Measurements from ENCODE around the gene CENPS. TPM values are rescaled to one million over a fixed set of nuclear protein-coding genes. Genes with fewer than 3 reads are reported as not detected.

CENPS gene
- total and polyA plus RNA-seq, 2 of the 8 experiments (the other 6 are each of a cell fraction or from before 2014, with no cell fraction given), result 7.8 to 20.3 TPM

DNA sequence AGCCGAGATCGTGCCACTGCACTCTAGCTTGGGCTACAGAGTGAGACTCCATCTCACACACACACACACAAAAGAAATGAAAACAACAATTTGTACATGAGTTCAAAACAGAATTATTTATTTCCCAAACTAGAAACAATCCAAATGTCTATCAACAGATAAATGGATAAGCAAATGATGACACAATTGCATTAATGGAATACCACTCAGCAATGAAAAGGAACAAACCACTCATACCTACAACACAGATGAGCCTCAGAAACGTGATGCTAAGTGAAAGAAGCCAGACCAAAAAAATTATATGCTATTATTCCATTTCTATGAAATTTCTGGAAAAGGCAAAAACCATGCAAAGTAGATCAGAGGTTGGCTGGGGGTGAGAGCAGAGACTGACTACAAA, 33.4 kb upstream of the CENPS start:
- no peak overlapping the region for H3K56ac ChIP-seq (replicated peaks; ENCODE audit: insufficient read length, low read depth, low read length)
- no peak overlapping the region for H2AFZ ChIP-seq (ENCODE audit: low read length)
- no peak overlapping the region for H4K8ac ChIP-seq (ENCODE audit: extremely low read depth, insufficient read depth, low read length)
- FAIRE-seq (no peak), DNase-seq (ENCODE audit: low read depth in 1 of 2, low spot score in 2 of 2) (no peak)
- no peak overlapping the region for H3K18ac ChIP-seq (ENCODE audit: extremely low read depth, low read length)
- H3K14ac ChIP-seq (ENCODE audit: insufficient read length), result no peak overlapping the region
- peaks cover 0 to 7% (median 5%) of the 10 kb centered on the region in 4 experiments; a peak in 5 of 7 replicates for H3K4me1 ChIP-seq (replicated peaks in 1 of 4; ENCODE audit: control insufficient read depth in 3 of 4, insufficient read depth in 4 of 4, low read length in 3 of 4)
- H2BK120ac ChIP-seq (replicated peaks; ENCODE audit: low read depth, low read length), result no peak overlapping the region
- no peak overlapping the region for H3K4ac ChIP-seq (replicated peaks; ENCODE audit: insufficient read length, low read depth, low read length)
- H3K4me3 ChIP-seq (ENCODE audit: extremely low read depth in 1 of 4, insufficient read depth in 2 of 4, low read depth in 3 of 4, low read length in 4 of 4), result no peak overlapping the region
- no peak overlapping the region for H3K27ac ChIP-seq (ENCODE audit: low read depth, low read length)
- no peaks in the 10 kb centered on the region for H3K79me1 ChIP-seq (ENCODE audit: low read depth, low read length)
- no peak overlapping the region for H4K91ac ChIP-seq (replicated peaks; ENCODE audit: insufficient read length, low read length)
- H3K23ac ChIP-seq (ENCODE audit: insufficient read length), result no peak overlapping the region
- H2BK20ac ChIP-seq (ENCODE audit: low read length), result no peak overlapping the region
- peaks cover 3 to 4% of the 10 kb centered on the region in 2 experiments for H4K20me1 ChIP-seq (replicated peaks in 1 of 2; ENCODE audit: control insufficient read depth in 1 of 2, insufficient read depth in 2 of 2, low read length in 2 of 2)
- H3K9me3 ChIP-seq (ENCODE audit: insufficient read depth in 2 of 2, low read depth in 1 of 2, low read length in 1 of 2), result no peaks in the 10 kb centered on the region; a peak in 1 of 4 replicates
- H2BK12ac ChIP-seq (ENCODE audit: low read depth, low read length), result no peak overlapping the region
- no peak overlapping the region for H3K9ac ChIP-seq (replicated peaks in 1 of 4; ENCODE audit: extremely low read depth in 1 of 4, low read depth in 3 of 4, low read length in 3 of 4)
- peaks cover 0 to 11% (median 1%) of the 10 kb centered on the region in 4 experiments; a peak in 2 of 8 replicates for H3K36me3 ChIP-seq (ENCODE audit: control insufficient read depth in 2 of 4, insufficient read depth in 4 of 4, low read length in 3 of 4)
- H3K4me2 ChIP-seq (ENCODE audit: insufficient read depth in 1 of 2, low read depth in 2 of 2, low read length in 2 of 2), result no peak overlapping the region
- 91% methylated on average over 3 of the region's 3 CpGs; no CpG with 5 or more reads in 1 of the 2 experiments for WGBS, 2 experiments (ENCODE audit: extremely low coverage in 1 of 2, insufficient coverage in 1 of 2, insufficient read length in 1 of 2, insufficient replicate concordance in 2 of 2, low coverage in 1 of 2, low lambda C conversion rate in 2 of 2, missing lambda C conversion rate in 1 of 2)
- peaks cover 9% of the 10 kb centered on the region; the same call in 1 of the 2 replicates for H3K23me2 ChIP-seq (ENCODE audit: low read depth, low read length)
- H2AK5ac ChIP-seq (ENCODE audit: low read depth, low read length), result no peak overlapping the region
- H2BK5ac ChIP-seq (ENCODE audit: low read depth, low read length), result no peak overlapping the region
- H3K27me3 ChIP-seq (replicated peaks in 1 of 4; ENCODE audit: control insufficient read depth in 3 of 4, extremely low read depth in 1 of 4, insufficient read depth in 3 of 4, low read length in 3 of 4), result no peaks in the 10 kb centered on the region
- POLR2A ChIA-PET (ENCODE audit: partially characterized antibody), result interaction anchor here (0.6 to 6.5 kb wide), 4 partner anchors 10 to 68 kb away, joined by 3 to 72 read pairs (median 10); no protein-coding TSS in a partner anchor
- CTCF ChIA-PET (ENCODE audit: partially characterized antibody), result interaction anchor here (1.3 to 1.5 kb wide), 2 partner anchors 15 to 34 kb away, joined by 4 to 5 read pairs; partner anchors contain the start of gene CENPS
- H3K79me2 ChIP-seq (ENCODE audit: control insufficient read depth in 1 of 2, insufficient read depth in 2 of 2, low read length in 2 of 2), result peaks cover 10 to 22% of the 10 kb centered on the region in 2 experiments
- no peak overlapping the region for H2BK15ac ChIP-seq (ENCODE audit: low read length)
- no peak overlapping the region for H4K5ac ChIP-seq (ENCODE audit: insufficient read length, low read depth, low read length)
- TF ChIP-seq SRF (IDR thresholded peaks at IDR 0.05; ENCODE audit: low read depth, low read length), result no peak
- TF ChIP-seq, protein P1, sequence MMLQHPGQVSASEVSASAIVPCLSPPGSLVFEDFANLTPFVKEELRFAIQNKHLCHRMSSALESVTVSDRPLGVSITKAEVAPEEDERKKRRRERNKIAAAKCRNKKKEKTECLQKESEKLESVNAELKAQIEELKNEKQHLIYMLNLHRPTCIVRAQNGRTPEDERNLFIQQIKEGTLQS (IDR thresholded peaks at IDR 0.05; ENCODE audit: insufficient read depth, low read depth, low read length), result no peak
- no peak for TF ChIP-seq RNF2 (IDR thresholded peaks at IDR 0.05; ENCODE audit: borderline replicate concordance, low read depth, low read length, missing control alignments, poor library complexity, severe bottlenecking)
- no peak for TF ChIP-seq GTF2F1 (IDR thresholded peaks at IDR 0.05; ENCODE audit: borderline replicate concordance, low read depth, low read length)
- TF ChIP-seq RFX5 (IDR thresholded peaks at IDR 0.05; ENCODE audit: borderline replicate concordance, low read depth, low read length), result no peak
- TF ChIP-seq JUND (IDR thresholded peaks at IDR 0.05; ENCODE audit: low read length), result no peak
- TF ChIP-seq KDM1A (IDR thresholded peaks at IDR 0.05; ENCODE audit: borderline replicate concordance, low read length), result no peak
- TF ChIP-seq SP2 (IDR thresholded peaks at IDR 0.05; ENCODE audit: low read length), result no peak
- TF ChIP-seq MAX (IDR thresholded peaks at IDR 0.05), result no peak
- no peak for TF ChIP-seq ATF2 (IDR thresholded peaks at IDR 0.05; ENCODE audit: low read length)
- no peak for TF ChIP-seq CBX5 (IDR thresholded peaks at IDR 0.05; ENCODE audit: low read depth, low read length)

Data from H1 (cell line).